ENCODE data around the gene ABCA7. TPM values are rescaled to one million over a fixed set of nuclear protein-coding genes. Genes with fewer than 3 reads are reported as not detected.
A peak's percentile ranks its signal among the peaks of the same experiment; 100 is the strongest.

ABCA7 gene
- total RNA-seq, 4 donors from 2014 or later: 12.6 to 24.4 (median 18.7) TPM

DNA sequence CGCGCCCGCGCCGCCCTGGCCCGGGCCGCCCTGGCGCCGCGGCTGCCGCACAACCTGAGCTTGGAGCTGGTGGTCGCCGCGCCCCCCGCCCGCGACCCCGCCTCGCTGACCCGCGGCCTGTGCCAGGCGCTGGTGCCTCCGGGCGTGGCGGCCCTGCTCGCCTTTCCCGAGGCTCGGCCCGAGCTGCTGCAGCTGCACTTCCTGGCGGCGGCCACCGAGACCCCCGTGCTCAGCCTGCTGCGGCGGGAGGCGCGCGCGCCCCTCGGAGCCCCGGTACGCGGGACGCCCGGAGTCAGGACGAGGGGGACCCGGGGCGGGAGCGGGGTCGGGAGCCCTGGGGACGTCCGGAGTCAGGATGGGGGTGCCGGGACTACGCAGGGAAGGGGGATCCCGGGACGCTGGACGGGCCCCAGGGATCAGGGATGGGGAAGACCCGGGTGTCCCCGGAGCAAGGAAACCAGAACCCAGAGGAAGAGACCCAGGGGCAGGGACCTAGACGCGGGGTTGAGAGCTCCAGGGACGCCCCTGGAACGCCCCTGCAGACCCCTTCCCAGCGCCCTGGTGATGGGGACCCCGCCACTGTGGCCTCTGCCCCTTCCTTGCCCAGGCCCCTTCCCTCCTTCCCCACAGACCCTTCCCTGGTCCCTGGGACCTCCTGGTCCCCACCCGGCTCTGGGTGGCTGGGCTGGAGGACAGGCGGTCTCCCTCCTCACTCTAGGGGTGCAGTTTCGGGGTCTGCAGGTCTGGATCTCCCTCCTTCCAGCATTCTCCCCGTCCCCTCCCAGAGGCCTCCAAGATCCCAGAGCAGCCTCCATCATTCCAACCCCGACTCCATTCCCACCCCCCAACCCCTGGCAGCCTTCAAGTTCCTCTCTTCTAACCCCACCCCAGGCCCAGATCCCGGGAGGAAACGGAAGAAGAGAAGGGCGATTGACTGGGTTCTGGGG, 39.0 kb upstream of the ABCA7 start:
- Histone ChIP-seq H3K4me1 (peaks cover 18 to 31% (median 26%) of the 10 kb centered on the region in 3 donors), H3K27ac (no peak overlapping the region), H3K36me3 (no peaks in the 10 kb centered on the region), H3K9me3 (no peaks in the 10 kb centered on the region), H3K4me3 (peak overlapping the region in 2 of 4 donors; percentile 32 to 59), H3K27me3 (peaks cover 8 to 90% (median 23%) of the 10 kb centered on the region in 4 donors)
- no peak for TF ChIP-seq POLR2A (IDR thresholded peaks at IDR 0.05)
- TF ChIP-seq, protein P1, sequence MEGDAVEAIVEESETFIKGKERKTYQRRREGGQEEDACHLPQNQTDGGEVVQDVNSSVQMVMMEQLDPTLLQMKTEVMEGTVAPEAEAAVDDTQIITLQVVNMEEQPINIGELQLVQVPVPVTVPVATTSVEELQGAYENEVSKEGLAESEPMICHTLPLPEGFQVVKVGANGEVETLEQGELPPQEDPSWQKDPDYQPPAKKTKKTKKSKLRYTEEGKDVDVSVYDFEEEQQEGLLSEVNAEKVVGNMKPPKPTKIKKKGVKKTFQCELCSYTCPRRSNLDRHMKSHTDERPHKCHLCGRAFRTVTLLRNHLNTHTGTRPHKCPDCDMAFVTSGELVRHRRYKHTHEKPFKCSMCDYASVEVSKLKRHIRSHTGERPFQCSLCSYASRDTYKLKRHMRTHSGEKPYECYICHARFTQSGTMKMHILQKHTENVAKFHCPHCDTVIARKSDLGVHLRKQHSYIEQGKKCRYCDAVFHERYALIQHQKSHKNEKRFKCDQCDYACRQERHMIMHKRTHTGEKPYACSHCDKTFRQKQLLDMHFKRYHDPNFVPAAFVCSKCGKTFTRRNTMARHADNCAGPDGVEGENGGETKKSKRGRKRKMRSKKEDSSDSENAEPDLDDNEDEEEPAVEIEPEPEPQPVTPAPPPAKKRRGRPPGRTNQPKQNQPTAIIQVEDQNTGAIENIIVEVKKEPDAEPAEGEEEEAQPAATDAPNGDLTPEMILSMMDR (IDR thresholded peaks at IDR 0.05): no peak
- no peak for DNase-seq
- 14 to 17% methylated on average over 7 to 11 of the region's 73 CpGs for WGBS, 2 donors
- intact Hi-C loops (cut with DNase I): no loop called here

DNA sequence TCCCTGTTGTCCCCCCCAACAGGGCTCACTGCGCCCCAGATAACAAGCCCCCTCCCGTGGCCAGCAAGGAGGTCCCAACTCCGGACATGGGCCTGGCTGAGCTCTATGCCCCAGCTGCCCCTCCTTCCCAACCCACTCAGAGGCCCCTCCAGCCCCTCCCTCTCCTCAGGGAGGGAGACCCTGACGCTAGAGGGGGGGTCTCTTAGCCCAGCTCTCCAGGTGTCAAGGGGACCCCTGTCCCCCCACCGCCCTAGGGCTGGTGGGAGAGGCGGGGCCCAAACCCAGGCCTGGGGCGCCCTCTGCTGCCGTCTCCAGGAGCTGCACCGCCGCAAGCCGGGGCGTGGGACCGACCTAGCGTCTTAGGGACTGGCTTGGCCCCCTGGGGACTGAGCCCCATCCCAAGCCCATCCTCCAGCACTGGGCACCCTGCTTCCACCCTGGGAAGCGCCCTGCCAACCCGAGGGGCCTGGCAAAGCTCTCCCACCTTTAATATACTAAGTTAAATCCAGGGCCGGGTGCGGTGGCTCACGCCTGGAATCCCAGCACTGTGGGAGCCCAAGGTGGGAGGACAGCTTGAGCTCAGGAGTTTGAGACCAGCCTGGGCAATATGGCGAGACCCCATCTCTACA, 38.3 kb upstream of the ABCA7 start:
- no peaks in the 10 kb centered on the region for H3K36me3 ChIP-seq
- H3K27me3 ChIP-seq: peaks cover 8 to 82% (median 20%) of the 10 kb centered on the region in 4 donors
- H3K4me3 ChIP-seq: no peak overlapping the region
- no peak for DNase-seq
- H3K9me3 ChIP-seq: no peaks in the 10 kb centered on the region
- intact Hi-C loops (cut with DNase I): no loop called here
- no peak overlapping the region for H3K27ac ChIP-seq
- WGBS, 2 donors: 8 to 40% methylated on average over 2 of the region's 20 CpGs
- TF ChIP-seq, protein P1 (IDR thresholded peaks at IDR 0.05): peak; percentile 76 to 91 (median 85)
- no peak for TF ChIP-seq POLR2A (IDR thresholded peaks at IDR 0.05)
- H3K4me1 ChIP-seq: peaks cover 10 to 23% (median 19%) of the 10 kb centered on the region in 3 donors

DNA sequence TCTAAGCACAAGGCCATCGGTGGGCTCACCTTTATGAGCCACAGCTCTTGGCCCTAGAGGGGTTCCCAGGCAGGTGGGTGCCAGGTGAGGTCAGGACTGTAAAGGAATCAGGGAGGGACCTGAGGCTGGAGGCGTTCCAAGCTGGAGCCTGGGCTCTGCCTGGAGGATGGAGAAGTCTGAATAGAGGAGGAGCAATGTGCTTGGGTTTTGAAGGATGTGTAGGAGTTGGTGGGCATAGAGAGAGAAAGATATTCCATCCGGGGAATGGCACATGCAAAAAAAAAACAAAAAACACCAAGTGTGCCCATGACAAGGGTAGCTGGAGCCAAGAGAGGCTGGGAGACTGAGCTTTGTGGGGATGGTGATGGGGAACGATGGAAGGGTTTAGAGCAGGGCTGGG, 37.3 kb upstream of the ABCA7 start:
- Histone ChIP-seq H3K9me3 (no peaks in the 10 kb centered on the region), H3K27ac (no peak overlapping the region), H3K27me3 (peaks cover 8 to 73% (median 17%) of the 10 kb centered on the region in 4 donors), H3K4me3 (no peak overlapping the region), H3K36me3 (no peaks in the 10 kb centered on the region), H3K4me1 (peaks cover 10 to 21% (median 19%) of the 10 kb centered on the region in 3 donors)
- TF ChIP-seq POLR2A (IDR thresholded peaks at IDR 0.05): no peak
- TF ChIP-seq, protein P1 (IDR thresholded peaks at IDR 0.05): no peak
- no peak for DNase-seq
- WGBS, 2 donors: 59 to 69% methylated on average over 4 of the region's 4 CpGs
- intact Hi-C loops (cut with DNase I): no loop called here

DNA sequence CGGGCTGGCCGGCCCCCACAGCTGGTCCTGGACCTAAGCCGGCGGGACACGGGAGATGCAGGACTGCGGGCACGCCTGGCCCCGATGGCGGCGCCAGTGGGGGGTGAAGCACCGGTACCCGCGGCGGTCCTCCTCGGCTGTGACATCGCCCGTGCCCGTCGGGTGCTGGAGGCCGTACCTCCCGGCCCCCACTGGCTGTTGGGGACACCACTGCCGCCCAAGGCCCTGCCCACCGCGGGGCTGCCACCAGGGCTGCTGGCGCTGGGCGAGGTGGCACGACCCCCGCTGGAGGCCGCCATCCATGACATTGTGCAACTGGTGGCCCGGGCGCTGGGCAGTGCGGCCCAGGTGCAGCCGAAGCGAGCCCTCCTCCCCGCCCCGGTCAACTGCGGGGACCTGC, 36.6 kb upstream of the ABCA7 start:
- no peak overlapping the region for H3K27ac ChIP-seq
- H3K4me3 ChIP-seq: no peak overlapping the region
- no peak for DNase-seq
- H3K9me3 ChIP-seq: no peaks in the 10 kb centered on the region
- H3K36me3 ChIP-seq: peaks cover 0 to 2% (median 0%) of the 10 kb centered on the region in 3 donors
- intact Hi-C loops (cut with DNase I): no loop called here
- H3K4me1 ChIP-seq: peaks cover 10 to 21% (median 19%) of the 10 kb centered on the region in 3 donors
- TF ChIP-seq, protein P1 (IDR thresholded peaks at IDR 0.05): no peak
- TF ChIP-seq POLR2A (IDR thresholded peaks at IDR 0.05): no peak
- 84% methylated on average over 15 of the region's 37 CpGs; no CpG with 5 or more reads in 1 of the 2 donors for WGBS, 2 donors
- peaks cover 8 to 66% (median 17%) of the 10 kb centered on the region in 4 donors for H3K27me3 ChIP-seq
